HG02943 (cell line): ENCODE results near the gene SESN3.
"Not testable (repeated sequence)": the region's sequence is repeated elsewhere in the genome, so short reads cannot be mapped to it uniquely, and the experiment has no call there.

Experiments used
- ATAC-seq: cut with Tn5 transposase; IDR thresholded peaks from one replicate; pipeline ENCODE4 v1.9.1; 2021; ENCODE audit warnings: mild to moderate bottlenecking, low read depth, moderate library complexity; ENCODE audit not compliant: unreplicated experiment

Gene SESN3

GRCh38 chr11:95252586-95252985 is 21.6 kb upstream of the SESN3 start:
- no peak for ATAC-seq

GRCh38 chr11:95251896-95252295 is 20.9 kb upstream of the SESN3 start:
- ATAC-seq: not testable (repeated sequence)

- peak; percentile 79 for ATAC-seq
Measured at GRCh38 chr11:95248666-95249467, 17.9 kb upstream of the SESN3 start.

- no peak for ATAC-seq
Measured at GRCh38 chr11:95247883-95248282, 16.9 kb upstream of the SESN3 start.

- no peak for ATAC-seq
Measured at GRCh38 chr11:95247127-95247684, 16.2 kb upstream of the SESN3 start.

GRCh38 chr11:95245581-95245980 is 14.6 kb upstream of the SESN3 start:
- ATAC-seq: no peak

GRCh38 chr11:95245038-95245437 is 14.0 kb upstream of the SESN3 start:
- no peak for ATAC-seq

- no peak for ATAC-seq
Measured at GRCh38 chr11:95243673-95244072, 12.7 kb upstream of the SESN3 start.

- ATAC-seq: no peak
Measured at GRCh38 chr11:95242845-95243605, 12.0 kb upstream of the SESN3 start.

GRCh38 chr11:95242091-95242844 is 11.3 kb upstream of the SESN3 start:
- ATAC-seq: peak; percentile 73

- ATAC-seq: peak; percentile 43
Measured at GRCh38 chr11:95241681-95242081, 10.7 kb upstream of the SESN3 start.

GRCh38 chr11:95239871-95240649 is 9.1 kb upstream of the SESN3 start:
- no peak for ATAC-seq

- ATAC-seq: no peak
Measured at GRCh38 chr11:95232666-95233065, 1.7 kb upstream of the SESN3 start.

GRCh38 chr11:95231881-95232605 is 1.0 kb upstream of the SESN3 start:
- no peak for ATAC-seq

- peak; percentile 23 for ATAC-seq
Measured at GRCh38 chr11:95230810-95231126, 234 bp downstream of the SESN3 start.

- ATAC-seq: no peak
Measured at GRCh38 chr11:95229993-95230809, 801 bp downstream of the SESN3 start.

- no peak for ATAC-seq
Measured at GRCh38 chr11:95229199-95229992, 1.6 kb downstream of the SESN3 start.
